GM13976 (cell line): Measurements from ENCODE around the gene CREB1.

ENCODE experiments used
- DNase-seq: peaks from one replicate; pipeline ENCODE4 v3.0.0; 2012; ENCODE audit warnings: low spot score
- CTCF ChIP-seq: IDR thresholded peaks from 2 replicates; pipeline ENCODE4 v1.5.1; 2012; ENCODE audit warnings: borderline replicate concordance, mild to moderate bottlenecking; ENCODE audit not compliant: insufficient read depth; ENCODE audit errors: extremely low read depth, missing control alignments, control extremely low read depth
- in situ Hi-C: fragments of 300-500 bp; cut with MboI; formaldehyde crosslinking; loops from one replicate; pipeline ENCODE4 v1.12.0; 2022; ENCODE audit warnings: low sequenced_read_pairs, mixed read lengths, inconsistent platforms; ENCODE audit not compliant: unreplicated experiment

The CREB1 gene

GRCh38 chr2:207511851-207512250 lies 17.9 kb upstream of the CREB1 start:
- in situ Hi-C loops = no loop called here
- no peak for DNase-seq
- TF ChIP-seq CTCF = no peak

- in situ Hi-C loops = no loop called here
- no peak for DNase-seq
- TF ChIP-seq CTCF = no peak
Observed at GRCh38 chr2:207512356-207512755, 17.4 kb upstream of the CREB1 start.

GRCh38 chr2:207513551-207514257 lies 16.1 kb upstream of the CREB1 start:
- DNase-seq = no peak
- TF ChIP-seq CTCF = no peak
- in situ Hi-C loops = no loop called here

- no peak for TF ChIP-seq CTCF
- no peak for DNase-seq
- in situ Hi-C loops = no loop called here
Observed at GRCh38 chr2:207514451-207514850, 15.3 kb upstream of the CREB1 start.

GRCh38 chr2:207515671-207516070 lies 14.1 kb upstream of the CREB1 start:
- DNase-seq = no peak
- in situ Hi-C loops = no loop called here
- TF ChIP-seq CTCF = no peak

GRCh38 chr2:207516206-207516605 lies 13.6 kb upstream of the CREB1 start:
- TF ChIP-seq CTCF = no peak
- no peak for DNase-seq
- in situ Hi-C loops = no loop called here
